Measurements from ENCODE around the gene KIF16B.

The KIF16B gene

GRCh38 chr20:16270314-16270931 lies 302.8 kb downstream of the KIF16B start:
- TF ChIP-seq, protein P1, sequence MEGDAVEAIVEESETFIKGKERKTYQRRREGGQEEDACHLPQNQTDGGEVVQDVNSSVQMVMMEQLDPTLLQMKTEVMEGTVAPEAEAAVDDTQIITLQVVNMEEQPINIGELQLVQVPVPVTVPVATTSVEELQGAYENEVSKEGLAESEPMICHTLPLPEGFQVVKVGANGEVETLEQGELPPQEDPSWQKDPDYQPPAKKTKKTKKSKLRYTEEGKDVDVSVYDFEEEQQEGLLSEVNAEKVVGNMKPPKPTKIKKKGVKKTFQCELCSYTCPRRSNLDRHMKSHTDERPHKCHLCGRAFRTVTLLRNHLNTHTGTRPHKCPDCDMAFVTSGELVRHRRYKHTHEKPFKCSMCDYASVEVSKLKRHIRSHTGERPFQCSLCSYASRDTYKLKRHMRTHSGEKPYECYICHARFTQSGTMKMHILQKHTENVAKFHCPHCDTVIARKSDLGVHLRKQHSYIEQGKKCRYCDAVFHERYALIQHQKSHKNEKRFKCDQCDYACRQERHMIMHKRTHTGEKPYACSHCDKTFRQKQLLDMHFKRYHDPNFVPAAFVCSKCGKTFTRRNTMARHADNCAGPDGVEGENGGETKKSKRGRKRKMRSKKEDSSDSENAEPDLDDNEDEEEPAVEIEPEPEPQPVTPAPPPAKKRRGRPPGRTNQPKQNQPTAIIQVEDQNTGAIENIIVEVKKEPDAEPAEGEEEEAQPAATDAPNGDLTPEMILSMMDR (IDR thresholded peaks at IDR 0.05): no peak

DNA sequence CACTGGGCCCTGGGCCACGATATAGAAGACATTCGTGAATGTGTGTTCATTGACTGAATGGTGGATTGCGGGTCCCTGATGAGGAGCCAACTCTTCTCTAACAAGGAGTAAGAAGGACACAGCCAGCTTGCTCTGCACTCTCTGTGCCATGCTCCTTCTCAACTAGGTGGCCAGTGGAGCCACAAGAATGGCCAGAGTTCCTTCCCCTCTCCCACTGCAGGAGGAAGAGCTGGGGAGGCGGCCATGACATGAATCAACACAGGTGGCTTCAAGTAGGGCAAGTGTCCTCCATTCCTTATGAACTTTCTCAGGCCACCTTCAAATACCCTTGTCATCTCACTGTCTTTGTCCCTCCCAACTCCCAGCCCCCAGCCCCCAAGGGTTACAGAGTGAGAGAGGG lies 305.7 kb downstream of the KIF16B start:
- TF ChIP-seq, protein P1 (IDR thresholded peaks at IDR 0.05): no peak

- TF ChIP-seq, protein P1 (IDR thresholded peaks at IDR 0.05): no peak
Measured at GRCh38 chr20:16265334-16265733, 307.9 kb downstream of the KIF16B start.

DNA sequence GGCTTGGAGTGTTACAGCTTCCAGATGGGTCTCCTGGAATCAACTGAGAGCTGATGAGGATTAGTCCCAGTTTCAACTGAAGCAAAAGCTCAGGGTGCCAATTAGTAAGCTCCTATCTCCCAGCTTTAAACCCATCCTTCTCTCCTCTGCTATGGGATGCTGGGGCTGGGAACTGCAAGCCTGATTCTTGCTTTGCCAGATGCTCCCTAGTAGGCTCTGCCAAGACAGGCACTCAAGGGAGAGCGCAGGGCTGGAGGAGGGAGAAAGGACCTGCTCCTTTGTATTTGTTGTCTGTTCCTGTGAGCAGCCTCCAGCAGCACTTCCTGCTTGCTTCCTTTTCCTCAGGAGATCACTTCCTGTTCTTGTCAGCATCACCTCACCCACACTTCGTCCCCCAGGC lies 309.7 kb downstream of the KIF16B start:
- TF ChIP-seq, protein P1 (IDR thresholded peaks at IDR 0.05): no peak

DNA sequence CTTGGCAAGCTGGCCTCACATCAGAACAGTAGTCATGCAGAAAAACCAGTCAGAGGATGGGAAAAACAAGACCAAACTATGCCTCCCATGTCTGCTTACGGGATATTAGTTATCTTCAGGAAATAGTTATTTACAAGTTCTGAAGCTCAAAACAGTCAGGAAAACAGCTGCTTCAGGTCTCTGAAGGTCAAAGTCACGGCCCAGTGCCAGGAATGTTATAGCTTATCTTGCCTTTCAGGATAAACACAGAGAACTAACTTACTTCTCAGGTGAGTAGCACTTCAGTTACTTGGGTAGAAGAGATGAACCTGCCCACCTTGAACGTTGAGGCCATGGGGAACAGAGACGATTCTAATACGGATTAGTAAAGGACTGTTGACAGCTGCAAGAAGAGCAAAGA lies 310.7 kb downstream of the KIF16B start:
- TF ChIP-seq, protein P1 (IDR thresholded peaks at IDR 0.05): no peak

GRCh38 chr20:16261733-16262273 lies 311.4 kb downstream of the KIF16B start:
- TF ChIP-seq, protein P1 (IDR thresholded peaks at IDR 0.05): no peak

DNA sequence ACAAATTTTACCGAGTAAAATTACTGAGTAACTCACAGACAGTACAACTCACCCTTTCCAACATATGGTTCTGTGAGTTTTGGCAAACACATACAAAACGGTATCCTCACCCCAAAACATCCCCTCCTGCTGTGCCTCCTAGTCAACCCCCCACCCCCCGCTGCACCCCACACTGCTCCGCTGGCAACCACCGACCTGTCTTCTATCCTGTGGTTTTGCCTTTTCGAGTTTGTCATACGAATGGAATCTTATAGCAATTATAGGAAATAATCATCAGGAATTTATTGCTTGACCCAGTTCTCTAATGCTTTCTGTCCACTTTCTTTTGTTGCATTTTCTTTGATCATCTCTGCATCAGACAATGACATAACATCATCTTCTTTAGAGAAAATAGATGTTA lies 312.3 kb downstream of the KIF16B start:
- TF ChIP-seq, protein P1 (IDR thresholded peaks at IDR 0.05): no peak

DNA sequence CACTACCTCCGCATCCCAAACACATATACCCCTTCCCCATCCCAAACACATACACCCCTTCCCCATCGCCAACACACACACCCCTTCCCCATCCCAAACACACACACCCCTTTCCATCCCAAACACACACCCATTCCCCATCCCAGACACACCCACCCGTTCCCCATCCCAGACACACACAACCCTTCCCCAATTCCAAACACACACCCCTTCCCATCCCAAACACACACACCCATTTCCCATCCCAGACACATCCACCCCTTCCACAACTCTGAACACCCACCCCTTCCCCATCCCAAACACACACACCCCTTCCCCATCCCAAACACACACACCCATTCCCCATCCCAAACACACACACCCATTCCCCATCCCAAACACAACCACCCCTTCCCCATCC lies 314.5 kb downstream of the KIF16B start:
- TF ChIP-seq, protein P1 (IDR thresholded peaks at IDR 0.05): no peak

Measured in LNCAP (cell line).